Heart right ventricle (tissue), 16 donors: ENCODE measurements around the gene GTF2A1. TPM values are rescaled to one million over a fixed set of nuclear protein-coding genes. Genes with fewer than 3 reads are reported as not detected.

Source experiments
- ATAC-seq, 8 donors: fragments of 200-7000 bp; cut with Tn5 transposase; one replicate each; pipeline ENCODE4 v1.9.1; 2020; ENCODE audit warnings: mild to moderate bottlenecking in 8 of 8, moderate library complexity in 8 of 8, moderate number of reproducible peaks in 1 of 8
- DNase-seq, 2 donors: peaks; one replicate each; pipeline ENCODE4 v3.0.0-alpha.2; 2020
- H3K27ac ChIP-seq, 10 donors: fragments of 200-600 bp; sonication (generic) in 2 of 10; one replicate each; pipeline versions ENCODE4 v1.5.0 to v1.8.0; 2020 to 2022; ENCODE audit warnings: mild to moderate bottlenecking in 3 of 10
- H3K27me3 ChIP-seq, 7 donors: fragments of 200-600 bp; one replicate each; pipeline ENCODE4 v1.8.0; 2021 to 2022; ENCODE audit warnings: mild to moderate bottlenecking in 2 of 7
- H3K36me3 ChIP-seq, 9 donors: fragments of 200-600 bp; sonication (generic) in 1 of 9; one replicate each; pipeline versions ENCODE4 v1.5.0 to v1.8.0; 2020 to 2022; ENCODE audit warnings: mild to moderate bottlenecking in 2 of 9
- H3K4me1 ChIP-seq, 9 donors: fragments of 200-600 bp; sonication (generic) in 1 of 9; one replicate each; pipeline versions ENCODE4 v1.5.0 to v1.8.0; 2020 to 2022; ENCODE audit warnings: mild to moderate bottlenecking in 4 of 9
- H3K4me3 ChIP-seq, 10 donors: fragments of 200-600 bp; sonication (generic) in 2 of 10; one replicate each; pipeline versions ENCODE4 v1.5.0 to v1.8.0; 2020 to 2022; ENCODE audit warnings: mild to moderate bottlenecking in 7 of 10, moderate library complexity in 2 of 10
- H3K9me3 ChIP-seq, 11 donors: fragments of 200-600 bp in 10 of 11; sonication (generic) in 2 of 11; one replicate each; pipeline versions ENCODE4 v1.5.0 to v1.8.0; 2013 to 2022; ENCODE audit warnings: mild to moderate bottlenecking in 2 of 11, control low read depth in 1 of 11, moderate library complexity in 1 of 11
- WGBS, 2 donors: extraction: QIAGEN DNeasy Blood & Tissue Kit; methylation state at CpG; one replicate each; pipeline ENCODE4 v1.1.7; 2013; ENCODE audit warnings: inconsistent platforms in 1 of 2; 5-methylcytosine and 5-hydroxymethylcytosine counted together
- intact Hi-C, 10 donors: fragments of 100-400 bp; cut with DNase I; formaldehyde crosslinking; loops; one replicate each; pipeline versions ENCODE4 v1.11.1 to v1.14.2; 2022
- polyA plus RNA-seq, 2 donors: library from polyadenylated mRNA; stranded (reverse); fragments of 200-250 nt; gene quantifications; one replicate each; pipeline ENCODE4 v1.2.3, GENCODE V29; 2013
- total RNA-seq, 10 donors: library from RNA; stranded (reverse); fragmentation: NEBNext Ultra II Directional in 3 of 10; extraction: Animal tissue kit (Norgen Biotek cat#: 25700) in 3 of 10; gene quantifications; one replicate each; pipeline versions ENCODE4 v1.2.1 to v1.2.4, GENCODE V29; 2021 to 2023
- TF ChIP-seq, protein P1 (sequence below), 9 donors: fragments of 200-600 bp; sonication (generic) in 2 of 9; IDR thresholded peaks; one replicate each; pipeline versions ENCODE4 v1.5.0 to v1.8.0; 2021 to 2022; ENCODE audit warnings: antibody characterized with exemption in 9 of 9, mild to moderate bottlenecking in 5 of 9, moderate library complexity in 1 of 9
- donor health status: Arrhythmogenic right ventricular cardiomyopathy.
- donor health status: ischemic (EF 13 %, LVEDD 7.1; RV severe dilation, severe dysfunction).
- donor health status: healthy with polysubstance abuse.
- donor health status: DM: no; HTN: yes; CAD: no.
- donor health status: DM: no; HTN: no; CAD: no.
- donor health status: ischemic (EF 25% LVEDD 6.9; RV normal size, moderate dysfunction).
- donor health status: ischemic (EF 25% LVEDD 5.7; RV mildly dilated, moderate dysfunction).
- donor health status: healthy.
- donor health status: DM: yes; HTN: yes; CAD: no.
- donor health status: Ischemic cardiomyopathy.
- donor health status: ischemic (EF 35%, LVEDD 5.7; RV mildly dilated, moderate dysfunction).
- donor health status: nonischemic (EF 11% LVEDD 7.7; RV severe dilation, severe dysfunction).
- donor health status: DM: yes; HTN: yes; CAD: no.
- donor health status: PGD.
- donor health status: ischemic (EF 29% LVEDD 5.4; RV normal size, mild dysfunction).
- donor health status: nonischemic (EF 23%, LVEDD 6.1; RV moderate dilation, normal function).

GTF2A1 gene
- total and polyA plus RNA-seq, 12 donors, result 4.3 to 28.3 (median 22.2) TPM

DNA sequence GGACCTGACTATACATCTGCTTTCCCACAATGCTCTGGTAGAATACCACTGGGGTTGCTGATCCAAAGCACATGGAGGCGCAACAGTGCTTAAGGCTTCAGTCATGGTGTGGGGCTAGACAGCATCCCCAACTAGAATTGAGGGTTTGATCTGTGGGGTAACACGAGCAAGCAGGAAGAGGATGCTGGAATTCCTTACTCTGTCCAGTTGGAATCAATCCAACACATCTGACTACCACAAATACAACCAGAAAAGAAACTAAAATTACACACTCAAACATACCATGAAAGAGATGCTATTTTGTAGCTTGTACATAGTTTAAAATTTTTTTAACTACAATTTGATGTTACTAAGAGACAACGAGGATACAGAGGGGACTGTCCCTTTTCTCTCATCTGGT, 40.4 kb upstream of the GTF2A1 start:
- intact Hi-C loops, result no loop called here
- WGBS, 2 donors, result 57 to 62% methylated on average over 3 of the region's 3 CpGs
- no peak for ATAC-seq
- Histone ChIP-seq H3K27ac (no peak overlapping the region), H3K4me1 (peaks cover 0 to 6% (median 0%) of the 10 kb centered on the region in 9 donors), H3K4me3 (no peak overlapping the region), H3K9me3 (no peaks in the 10 kb centered on the region), H3K27me3 (peaks cover 0 to 19% (median 2%) of the 10 kb centered on the region in 7 donors), H3K36me3 (no peaks in the 10 kb centered on the region)
- TF ChIP-seq, protein P1, sequence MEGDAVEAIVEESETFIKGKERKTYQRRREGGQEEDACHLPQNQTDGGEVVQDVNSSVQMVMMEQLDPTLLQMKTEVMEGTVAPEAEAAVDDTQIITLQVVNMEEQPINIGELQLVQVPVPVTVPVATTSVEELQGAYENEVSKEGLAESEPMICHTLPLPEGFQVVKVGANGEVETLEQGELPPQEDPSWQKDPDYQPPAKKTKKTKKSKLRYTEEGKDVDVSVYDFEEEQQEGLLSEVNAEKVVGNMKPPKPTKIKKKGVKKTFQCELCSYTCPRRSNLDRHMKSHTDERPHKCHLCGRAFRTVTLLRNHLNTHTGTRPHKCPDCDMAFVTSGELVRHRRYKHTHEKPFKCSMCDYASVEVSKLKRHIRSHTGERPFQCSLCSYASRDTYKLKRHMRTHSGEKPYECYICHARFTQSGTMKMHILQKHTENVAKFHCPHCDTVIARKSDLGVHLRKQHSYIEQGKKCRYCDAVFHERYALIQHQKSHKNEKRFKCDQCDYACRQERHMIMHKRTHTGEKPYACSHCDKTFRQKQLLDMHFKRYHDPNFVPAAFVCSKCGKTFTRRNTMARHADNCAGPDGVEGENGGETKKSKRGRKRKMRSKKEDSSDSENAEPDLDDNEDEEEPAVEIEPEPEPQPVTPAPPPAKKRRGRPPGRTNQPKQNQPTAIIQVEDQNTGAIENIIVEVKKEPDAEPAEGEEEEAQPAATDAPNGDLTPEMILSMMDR (IDR thresholded peaks at IDR 0.05), result no peak
- DNase-seq, result no peak

DNA sequence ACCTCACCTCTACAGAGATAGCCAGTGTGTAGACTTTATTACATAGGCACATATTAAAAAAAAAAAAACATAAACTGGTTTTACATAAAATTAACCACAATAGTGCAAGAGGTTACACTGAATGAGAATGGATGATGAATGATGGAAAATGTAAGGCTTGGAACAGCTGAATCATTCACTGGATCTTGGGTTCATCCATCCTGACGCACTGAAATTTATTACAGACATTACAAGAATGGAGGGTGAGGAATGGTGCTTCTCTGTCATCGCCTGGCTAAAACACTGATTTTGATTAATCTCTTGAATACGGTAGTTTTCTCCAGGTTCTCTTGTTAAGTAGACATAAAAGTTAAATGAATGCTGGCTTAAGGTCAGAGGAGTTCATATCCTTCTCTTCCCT, 40.0 kb upstream of the GTF2A1 start:
- Histone ChIP-seq H3K4me1 (peaks cover 0 to 6% (median 0%) of the 10 kb centered on the region in 9 donors), H3K4me3 (no peak overlapping the region), H3K36me3 (no peaks in the 10 kb centered on the region), H3K27me3 (peaks cover 0 to 18% (median 0%) of the 10 kb centered on the region in 7 donors), H3K27ac (no peak overlapping the region), H3K9me3 (no peaks in the 10 kb centered on the region)
- ATAC-seq (no peak), DNase-seq (no peak)
- WGBS, 2 donors, result 89% methylated on average over 3 of the region's 3 CpGs
- intact Hi-C loops, result no loop called here
- TF ChIP-seq, protein P1 (IDR thresholded peaks at IDR 0.05), result no peak

DNA sequence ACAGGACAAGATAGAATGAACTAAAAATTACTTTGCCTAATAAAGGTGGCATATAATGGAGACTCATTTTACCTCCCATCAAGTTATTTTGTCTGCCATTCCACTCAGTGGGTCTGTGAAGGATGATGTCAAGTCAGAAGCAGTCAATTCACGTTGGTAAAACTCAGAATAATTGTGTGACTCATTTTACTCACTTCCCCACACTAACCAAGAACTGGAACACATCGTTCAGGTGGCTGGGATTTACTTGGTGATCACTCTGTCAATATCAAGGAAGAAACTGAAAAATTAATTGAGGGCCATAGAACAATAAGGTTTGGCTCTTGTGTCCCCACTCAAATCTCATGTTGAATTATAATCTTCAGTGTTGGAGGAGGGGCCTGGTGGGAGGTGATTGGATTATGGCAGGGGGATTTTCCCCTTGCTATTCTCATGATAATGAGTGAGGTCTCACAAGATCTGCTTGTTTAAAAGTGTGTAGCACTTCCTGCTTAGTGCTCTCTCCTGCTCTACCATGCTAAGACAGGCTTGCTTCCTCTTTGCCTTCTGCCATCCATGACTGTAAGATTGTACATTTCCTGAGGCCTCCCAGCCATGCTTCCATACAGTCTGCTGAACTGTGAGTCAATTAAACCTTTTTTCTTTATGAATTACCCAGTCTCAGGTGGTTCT, 35.7 kb upstream of the GTF2A1 start:
- DNase-seq (no peak), ATAC-seq (no peak)
- Histone ChIP-seq H3K27me3 (peaks cover 0 to 14% (median 0%) of the 10 kb centered on the region in 7 donors), H3K27ac (no peak overlapping the region), H3K4me1 (peaks cover 0 to 5% (median 0%) of the 10 kb centered on the region in 9 donors), H3K9me3 (no peaks in the 10 kb centered on the region), H3K4me3 (no peak overlapping the region), H3K36me3 (no peaks in the 10 kb centered on the region)
- intact Hi-C loops, result no loop called here
- 73 to 78% methylated on average over 2 of the region's 2 CpGs for WGBS, 2 donors
- TF ChIP-seq, protein P1 (IDR thresholded peaks at IDR 0.05), result no peak

DNA sequence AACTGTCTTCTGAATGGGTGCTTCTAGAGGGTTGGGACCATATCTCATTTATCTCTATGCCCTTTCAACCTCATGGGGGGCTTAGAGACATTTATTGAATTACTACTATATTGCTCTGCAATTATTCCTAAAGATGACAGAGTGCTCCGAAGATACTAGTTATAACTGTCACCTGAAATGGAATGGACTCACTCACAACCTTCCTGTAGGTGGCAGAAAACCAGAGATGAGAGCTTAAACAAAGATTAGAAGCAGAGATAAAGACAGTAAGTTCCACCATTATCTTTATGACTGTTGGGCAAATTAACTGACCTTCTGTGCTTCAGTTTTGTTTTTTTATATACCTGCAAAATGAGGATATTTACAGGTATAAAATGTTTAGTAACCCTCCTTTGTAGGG, 31.5 kb upstream of the GTF2A1 start:
- ATAC-seq (no peak), DNase-seq (no peak)
- Histone ChIP-seq H3K27ac (no peak overlapping the region), H3K36me3 (no peaks in the 10 kb centered on the region), H3K4me1 (no peaks in the 10 kb centered on the region), H3K4me3 (no peak overlapping the region), H3K9me3 (no peaks in the 10 kb centered on the region), H3K27me3 (peaks cover 0 to 5% (median 0%) of the 10 kb centered on the region in 7 donors)
- TF ChIP-seq, protein P1 (IDR thresholded peaks at IDR 0.05), result no peak
- intact Hi-C loops, result no loop called here
- WGBS, 2 donors, result 75 to 81% methylated on average over 1 of the region's 1 CpG
